ENCODE data around the gene DHRSX.

DNA sequence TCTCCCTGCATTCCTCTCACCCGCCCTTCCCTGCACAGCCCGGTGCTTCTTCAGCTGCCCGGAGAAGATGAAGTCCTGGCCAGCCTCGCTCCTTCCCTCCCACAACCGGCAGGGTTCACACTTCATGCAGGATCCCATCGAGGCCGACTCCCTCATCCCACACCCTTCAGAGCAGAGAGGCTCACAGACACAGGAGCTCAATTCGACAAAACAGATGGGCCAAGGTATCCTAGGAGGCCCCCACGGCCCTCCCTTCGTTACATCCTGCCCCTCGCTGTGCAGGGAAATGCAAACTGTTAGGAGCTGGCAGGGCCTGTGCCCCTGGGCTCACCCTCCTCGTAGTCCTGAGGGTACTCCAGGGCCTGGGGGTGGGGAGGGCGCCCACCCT is 238.1 kb downstream of the DHRSX start:
- TF ChIP-seq CTCF (tag by site-specific recombination; IDR thresholded peaks at IDR 0.05) (no peak), ZBTB17 (tag by site-specific recombination; IDR thresholded peaks at IDR 0.05) (no peak), BCL11A (tag by site-specific recombination; IDR thresholded peaks at IDR 0.05; ENCODE audit: low read depth) (no peak)
- TF ChIP-seq, protein P1, sequence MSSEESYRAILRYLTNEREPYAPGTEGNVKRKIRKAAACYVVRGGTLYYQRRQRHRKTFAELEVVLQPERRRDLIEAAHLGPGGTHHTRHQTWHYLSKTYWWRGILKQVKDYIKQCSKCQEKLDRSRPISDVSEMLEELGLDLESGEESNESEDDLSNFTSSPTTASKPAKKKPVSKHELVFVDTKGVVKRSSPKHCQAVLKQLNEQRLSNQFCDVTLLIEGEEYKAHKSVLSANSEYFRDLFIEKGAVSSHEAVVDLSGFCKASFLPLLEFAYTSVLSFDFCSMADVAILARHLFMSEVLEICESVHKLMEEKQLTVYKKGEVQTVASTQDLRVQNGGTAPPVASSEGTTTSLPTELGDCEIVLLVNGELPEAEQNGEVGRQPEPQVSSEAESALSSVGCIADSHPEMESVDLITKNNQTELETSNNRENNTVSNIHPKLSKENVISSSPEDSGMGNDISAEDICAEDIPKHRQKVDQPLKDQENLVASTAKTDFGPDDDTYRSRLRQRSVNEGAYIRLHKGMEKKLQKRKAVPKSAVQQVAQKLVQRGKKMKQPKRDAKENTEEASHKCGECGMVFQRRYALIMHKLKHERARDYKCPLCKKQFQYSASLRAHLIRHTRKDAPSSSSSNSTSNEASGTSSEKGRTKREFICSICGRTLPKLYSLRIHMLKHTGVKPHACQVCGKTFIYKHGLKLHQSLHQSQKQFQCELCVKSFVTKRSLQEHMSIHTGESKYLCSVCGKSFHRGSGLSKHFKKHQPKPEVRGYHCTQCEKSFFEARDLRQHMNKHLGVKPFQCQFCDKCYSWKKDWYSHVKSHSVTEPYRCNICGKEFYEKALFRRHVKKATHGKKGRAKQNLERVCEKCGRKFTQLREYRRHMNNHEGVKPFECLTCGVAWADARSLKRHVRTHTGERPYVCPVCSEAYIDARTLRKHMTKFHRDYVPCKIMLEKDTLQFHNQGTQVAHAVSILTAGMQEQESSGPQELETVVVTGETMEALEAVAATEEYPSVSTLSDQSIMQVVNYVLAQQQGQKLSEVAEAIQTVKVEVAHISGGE (tag by site-specific recombination; conservative IDR thresholded peaks at IDR 0.05; ENCODE audit: low read depth) = no peak

Measured in HEK293 (cell line).